ENCODE results near the gene C20orf202.

C20orf202 gene

GRCh38 chr20:1199212-1199873 lies 3.9 kb upstream of the C20orf202 start:
- TF ChIP-seq FOXP2 (optimal IDR thresholded peaks at IDR 0.05; ENCODE audit: borderline replicate concordance, extremely low read depth, extremely low read length, insufficient read depth) (no peak), POLR2AphosphoS5 (IDR thresholded peaks at IDR 0.05; ENCODE audit: low read depth, low read length) (no peak), SIN3A (IDR thresholded peaks at IDR 0.05; ENCODE audit: borderline replicate concordance, insufficient read depth, low read length) (no peak)

- TF ChIP-seq POLR2AphosphoS5 (IDR thresholded peaks at IDR 0.05; ENCODE audit: low read depth, low read length), result no peak
- TF ChIP-seq SIN3A (IDR thresholded peaks at IDR 0.05; ENCODE audit: borderline replicate concordance, insufficient read depth, low read length), result no peak
- no peak for TF ChIP-seq REST (IDR thresholded peaks at IDR 0.05; ENCODE audit: insufficient read depth in 1 of 2, low read depth in 2 of 2, low read length in 2 of 2)
- TF ChIP-seq TAF1 (IDR thresholded peaks at IDR 0.05; ENCODE audit: borderline replicate concordance, insufficient read depth, low read length), result no peak
- TF ChIP-seq FOXP2 (optimal IDR thresholded peaks at IDR 0.05; ENCODE audit: borderline replicate concordance, extremely low read depth, extremely low read length, insufficient read depth), result no peak
Measured at GRCh38 chr20:1199964-1200363, 3.3 kb upstream of the C20orf202 start.

- TF ChIP-seq POLR2AphosphoS5 (IDR thresholded peaks at IDR 0.05; ENCODE audit: low read depth, low read length) (no peak), FOXP2 (optimal IDR thresholded peaks at IDR 0.05; ENCODE audit: borderline replicate concordance, extremely low read depth, extremely low read length, insufficient read depth) (no peak), SIN3A (IDR thresholded peaks at IDR 0.05; ENCODE audit: borderline replicate concordance, insufficient read depth, low read length) (no peak), TAF1 (IDR thresholded peaks at IDR 0.05; ENCODE audit: borderline replicate concordance, insufficient read depth, low read length) (no peak), REST (IDR thresholded peaks at IDR 0.05; ENCODE audit: insufficient read depth in 1 of 2, low read depth in 2 of 2, low read length in 2 of 2) (no peak)
Measured at GRCh38 chr20:1203630-1204029, 376 bp downstream of the C20orf202 start.

GRCh38 chr20:1204113-1204512 lies 859 bp downstream of the C20orf202 start:
- no peak for TF ChIP-seq SIN3A (IDR thresholded peaks at IDR 0.05; ENCODE audit: borderline replicate concordance, insufficient read depth, low read length)
- TF ChIP-seq TAF1 (IDR thresholded peaks at IDR 0.05; ENCODE audit: borderline replicate concordance, insufficient read depth, low read length), result no peak
- TF ChIP-seq FOXP2 (optimal IDR thresholded peaks at IDR 0.05; ENCODE audit: borderline replicate concordance, extremely low read depth, extremely low read length, insufficient read depth), result no peak
- no peak for TF ChIP-seq POLR2AphosphoS5 (IDR thresholded peaks at IDR 0.05; ENCODE audit: low read depth, low read length)
- no peak for TF ChIP-seq REST (IDR thresholded peaks at IDR 0.05; ENCODE audit: insufficient read depth in 1 of 2, low read depth in 2 of 2, low read length in 2 of 2)

GRCh38 chr20:1204576-1204975 lies 1.3 kb downstream of the C20orf202 start:
- TF ChIP-seq REST (IDR thresholded peaks at IDR 0.05; ENCODE audit: insufficient read depth in 1 of 2, low read depth in 2 of 2, low read length in 2 of 2), result no peak
- no peak for TF ChIP-seq FOXP2 (optimal IDR thresholded peaks at IDR 0.05; ENCODE audit: borderline replicate concordance, extremely low read depth, extremely low read length, insufficient read depth)
- no peak for TF ChIP-seq SIN3A (IDR thresholded peaks at IDR 0.05; ENCODE audit: borderline replicate concordance, insufficient read depth, low read length)
- no peak for TF ChIP-seq TAF1 (IDR thresholded peaks at IDR 0.05; ENCODE audit: borderline replicate concordance, insufficient read depth, low read length)
- no peak for TF ChIP-seq POLR2AphosphoS5 (IDR thresholded peaks at IDR 0.05; ENCODE audit: low read depth, low read length)

All from PFSK-1 (cell line).